Epithelial cell of esophagus (primary cell): Measurements from ENCODE around the gene SMYD3.
"Not testable (repeated sequence)": the region's sequence is repeated elsewhere in the genome, so short reads cannot be mapped to it uniquely, and the experiment has no call there.

Experiments
- DNase-seq: peaks from one replicate; pipeline ENCODE4 v3.0.0; 2010; ENCODE audit warnings: low read depth
- H3K4me3 ChIP-seq: 2 replicates; pipeline ENCODE4 v1.5.1; 2011; ENCODE audit warnings: mild to moderate bottlenecking, low read length, control low read depth
- CTCF ChIP-seq: IDR thresholded peaks from 2 replicates; pipeline ENCODE4 v1.5.1; 2011; ENCODE audit warnings: low read depth, mild to moderate bottlenecking, low read length, control low read depth, inconsistent platforms; ENCODE audit not compliant: insufficient read depth; ENCODE audit errors: missing control alignments

Gene SMYD3

DNA sequence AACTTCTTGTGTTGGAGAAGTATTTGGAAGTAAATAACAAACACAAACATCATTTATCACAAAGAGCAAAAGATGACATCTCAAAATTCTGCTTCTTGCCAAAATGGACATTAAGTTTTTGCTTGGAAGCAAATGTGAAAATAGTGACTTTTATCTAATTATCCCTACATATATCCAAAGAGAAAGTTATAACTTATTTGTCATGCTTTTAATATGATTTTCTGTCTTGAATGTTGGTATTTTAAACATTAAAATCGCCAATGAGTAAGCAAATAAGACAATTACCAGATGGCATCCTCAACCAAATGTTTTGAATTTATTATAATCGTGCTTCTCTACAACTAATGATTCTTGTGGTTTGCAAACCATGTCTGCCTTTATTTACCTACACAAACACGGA, 758.0 kb downstream of the SMYD3 start:
- TF ChIP-seq CTCF, result no peak
- H3K4me3 ChIP-seq, result no peak overlapping the region
- DNase-seq, result no peak

DNA sequence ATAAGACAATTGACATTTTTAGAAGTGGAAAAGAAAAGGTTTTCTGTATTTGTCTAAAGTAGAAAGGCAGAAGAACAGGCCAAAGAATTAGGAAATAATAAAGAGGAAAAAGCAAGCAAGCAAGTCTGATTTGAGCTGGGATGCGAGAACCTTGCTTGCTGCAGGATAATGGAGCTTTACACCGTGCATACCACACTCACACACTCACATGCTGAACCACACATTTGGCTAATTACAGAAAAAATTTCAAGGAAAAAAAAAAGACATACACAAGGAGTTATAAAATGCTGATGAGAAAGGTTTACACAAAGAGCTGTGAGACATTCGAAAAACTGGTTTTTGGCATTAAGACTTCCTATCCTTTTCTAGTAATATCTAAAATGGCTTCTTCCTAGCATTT, 758.4 kb downstream of the SMYD3 start:
- TF ChIP-seq CTCF, result no peak
- DNase-seq, result no peak
- no peak overlapping the region for H3K4me3 ChIP-seq

- DNase-seq, result no peak
- TF ChIP-seq CTCF, result no peak
- no peak overlapping the region for H3K4me3 ChIP-seq
Observed at GRCh38 chr1:245748240-245748639, 758.8 kb downstream of the SMYD3 start.

DNA sequence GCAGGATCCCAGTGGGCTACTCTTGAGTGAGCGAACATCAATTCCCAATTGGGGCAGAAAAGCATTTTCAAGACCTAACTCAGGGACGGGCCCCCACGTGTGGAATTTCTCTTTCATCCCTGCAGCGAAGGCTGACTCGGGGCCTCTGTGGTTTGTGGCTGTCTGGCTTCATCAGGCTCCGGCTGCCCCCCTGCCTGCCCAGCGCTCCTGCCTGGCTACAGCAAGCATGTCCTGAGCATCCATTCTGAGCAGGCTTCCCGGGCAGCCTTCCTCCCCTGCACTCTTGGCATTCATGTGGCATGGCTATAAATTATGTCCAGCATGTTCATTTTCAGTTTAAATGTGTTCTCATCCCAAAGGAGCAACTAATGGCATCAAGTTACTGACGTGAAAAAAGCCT, 764.2 kb downstream of the SMYD3 start:
- H3K4me3 ChIP-seq, result no peak overlapping the region
- no peak for DNase-seq
- no peak for TF ChIP-seq CTCF

DNA sequence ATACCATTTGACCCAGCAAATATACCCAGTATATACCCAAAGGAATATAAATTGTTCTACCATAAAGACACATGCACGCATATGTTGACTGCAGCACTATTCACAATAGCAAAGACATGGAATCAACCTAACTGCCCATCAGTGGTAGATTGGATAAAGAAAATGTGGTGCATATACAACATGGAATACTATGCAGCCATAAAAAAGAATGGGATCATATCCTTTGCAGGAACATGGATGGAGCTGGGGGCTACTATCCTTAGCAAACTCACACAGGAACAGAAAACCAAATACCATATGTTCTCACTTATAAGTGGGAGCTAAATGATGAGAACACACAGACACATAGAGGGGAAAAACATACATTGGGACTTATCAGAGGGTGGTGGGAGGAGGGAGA, 766.7 kb downstream of the SMYD3 start:
- not testable (repeated sequence) for DNase-seq, H3K4me3 ChIP-seq

GRCh38 chr1:245730801-245731200, 776.3 kb downstream of the SMYD3 start:
- TF ChIP-seq CTCF, result no peak
- H3K4me3 ChIP-seq, result no peak overlapping the region
- DNase-seq, result no peak

DNA sequence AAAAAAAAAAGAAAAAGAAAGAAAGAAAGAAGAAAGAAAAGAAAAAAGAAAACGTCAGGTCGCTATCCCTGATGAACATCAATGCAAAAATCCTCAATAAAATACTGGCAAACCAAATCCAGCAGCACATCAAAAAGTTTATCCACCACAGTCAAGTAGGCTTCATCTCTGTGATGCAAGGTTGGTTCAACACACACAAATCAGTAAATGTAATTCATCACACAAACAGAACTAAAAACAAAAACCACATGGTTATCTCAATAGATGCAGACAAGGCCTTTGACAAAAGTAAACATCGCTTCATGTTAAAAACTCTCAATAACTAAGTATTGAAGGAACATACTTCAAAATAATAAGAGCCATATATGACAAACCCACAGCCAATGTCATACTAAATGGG, 779.0 kb downstream of the SMYD3 start:
- DNase-seq, H3K4me3 ChIP-seq: not testable (repeated sequence)

DNA sequence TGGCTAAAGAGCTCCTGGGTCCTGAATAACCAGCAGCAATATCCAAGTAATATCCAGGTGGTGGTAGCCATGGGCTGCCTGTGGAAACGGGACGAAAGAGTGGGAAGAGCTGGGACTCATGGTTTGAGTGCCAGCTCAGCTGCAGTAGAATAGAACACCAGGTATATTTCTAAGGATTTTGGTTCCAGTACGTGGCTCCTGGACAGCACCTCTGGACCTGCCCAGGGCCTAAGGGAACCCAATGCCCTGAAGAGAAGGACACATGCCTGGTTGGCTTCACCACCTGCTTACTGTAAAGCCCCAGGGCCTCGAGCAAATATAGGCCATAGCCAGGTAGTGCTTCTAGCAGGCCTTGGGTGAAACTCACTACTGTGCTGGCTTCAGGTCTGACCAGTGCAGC, 785.6 kb downstream of the SMYD3 start:
- H3K4me3 ChIP-seq, result no peak overlapping the region
- no peak for DNase-seq
- TF ChIP-seq CTCF, result no peak
